EL (cell line): ENCODE results near the gene AHCY.
"Not testable (repeated sequence)": the region's sequence is repeated elsewhere in the genome, so short reads cannot be mapped to it uniquely, and the experiment has no call there.

Experiments used
- DNase-seq: peaks from one replicate; pipeline ENCODE4 v3.0.0-alpha.2; 2016

Gene AHCY

DNA sequence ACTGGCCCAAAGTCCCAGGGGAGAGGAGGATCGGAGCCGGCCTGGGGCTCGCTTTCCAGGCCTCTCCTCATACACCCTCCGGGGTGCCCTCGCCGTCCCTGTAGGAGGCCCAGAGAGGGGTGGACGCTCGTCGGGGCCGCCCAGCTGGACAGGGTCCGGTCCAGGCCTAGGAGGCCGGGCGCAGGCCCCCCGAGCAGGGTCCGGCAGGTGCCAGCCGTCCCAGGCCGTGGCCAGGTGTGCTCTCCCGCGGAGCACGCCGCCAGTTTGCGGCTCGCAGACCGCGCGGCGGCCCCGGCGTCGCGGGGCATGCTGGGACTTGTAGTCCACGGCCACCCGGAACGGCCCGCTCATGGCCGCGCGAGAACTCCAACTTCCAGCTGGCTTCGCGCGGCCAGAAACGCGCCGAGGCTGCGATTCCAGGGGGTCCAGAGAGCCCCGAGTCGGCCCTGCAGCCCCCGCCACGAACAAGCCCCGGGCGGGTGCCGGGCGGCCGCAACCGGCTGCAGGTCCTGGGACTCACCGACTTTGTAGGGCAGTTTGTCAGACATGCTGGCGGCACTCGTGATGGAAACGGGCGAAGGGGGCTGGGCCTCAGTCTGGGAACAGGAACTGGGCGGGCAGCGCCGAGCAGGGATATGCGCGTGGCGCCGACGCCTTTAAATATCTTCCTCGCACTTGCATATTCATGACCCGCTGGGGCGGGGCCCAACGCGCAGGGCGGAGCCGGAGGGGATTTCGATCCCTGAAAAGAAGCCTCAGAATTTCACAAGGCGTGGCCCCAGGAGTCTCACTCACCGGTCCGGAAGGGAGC lies at the start of gene AHCY:
Gene AHCY (minus strand): TSS at position 633 of the 811 bp plus-strand sequence. CDS start 85 bp downstream, at position 548.
- DNase-seq, result peak; percentile 98

DNA sequence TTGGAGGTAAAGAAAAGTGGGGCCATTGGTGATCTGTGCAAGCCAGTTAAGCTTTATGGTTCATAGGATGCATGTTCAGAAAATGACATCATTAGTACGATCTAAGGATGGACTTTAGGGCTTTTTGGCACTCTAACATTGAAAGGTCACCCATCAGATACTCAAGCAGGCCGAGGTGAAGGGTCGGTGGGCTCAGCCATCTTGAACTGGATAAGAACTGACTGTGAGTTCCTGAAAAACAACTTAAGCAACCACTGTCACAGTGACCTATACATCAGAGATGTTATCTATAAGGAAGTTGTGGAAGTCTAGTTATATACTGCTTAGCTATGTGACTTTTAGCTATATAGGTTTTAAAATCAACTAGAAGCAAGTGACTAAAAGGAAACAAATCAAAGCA lies 46.9 kb upstream of the AHCY start:
- DNase-seq, result no peak

DNA sequence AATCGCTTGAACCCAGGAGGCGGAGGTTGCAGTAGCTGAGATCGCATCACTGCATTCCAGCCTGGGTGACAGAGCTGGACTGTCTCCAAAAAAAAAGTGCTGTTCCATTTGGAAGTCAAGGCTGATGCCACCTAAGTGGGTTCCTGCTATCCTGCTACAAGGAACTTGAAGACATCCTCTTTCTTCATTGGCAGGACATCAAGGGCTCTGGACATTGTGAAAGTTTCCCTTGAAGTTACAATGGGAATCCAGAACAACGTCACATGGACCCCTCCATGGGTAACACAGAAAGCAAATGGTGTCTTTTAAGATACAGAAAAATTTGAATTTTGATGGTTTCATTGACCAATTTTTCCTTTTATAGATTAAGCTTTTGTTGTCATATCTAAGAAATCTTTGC lies 44.4 kb upstream of the AHCY start:
- DNase-seq, result no peak

DNA sequence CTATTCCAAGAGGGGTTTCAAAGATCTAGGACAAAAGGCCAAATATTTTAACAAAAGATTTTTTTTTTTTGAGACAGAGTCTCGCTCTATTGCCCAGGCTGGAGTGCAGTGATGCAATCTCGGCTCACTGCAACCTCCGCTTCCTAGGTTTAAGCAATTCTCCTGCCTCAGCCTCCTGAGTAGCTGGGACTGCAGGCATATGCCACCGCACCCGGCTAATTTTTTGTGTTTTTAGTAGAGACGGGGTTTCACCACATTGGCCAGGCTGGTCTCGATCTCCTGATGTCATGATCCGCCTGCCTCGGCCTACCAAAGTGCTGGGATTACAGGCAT lies 43.3 kb upstream of the AHCY start:
- not testable (repeated sequence) for DNase-seq

DNA sequence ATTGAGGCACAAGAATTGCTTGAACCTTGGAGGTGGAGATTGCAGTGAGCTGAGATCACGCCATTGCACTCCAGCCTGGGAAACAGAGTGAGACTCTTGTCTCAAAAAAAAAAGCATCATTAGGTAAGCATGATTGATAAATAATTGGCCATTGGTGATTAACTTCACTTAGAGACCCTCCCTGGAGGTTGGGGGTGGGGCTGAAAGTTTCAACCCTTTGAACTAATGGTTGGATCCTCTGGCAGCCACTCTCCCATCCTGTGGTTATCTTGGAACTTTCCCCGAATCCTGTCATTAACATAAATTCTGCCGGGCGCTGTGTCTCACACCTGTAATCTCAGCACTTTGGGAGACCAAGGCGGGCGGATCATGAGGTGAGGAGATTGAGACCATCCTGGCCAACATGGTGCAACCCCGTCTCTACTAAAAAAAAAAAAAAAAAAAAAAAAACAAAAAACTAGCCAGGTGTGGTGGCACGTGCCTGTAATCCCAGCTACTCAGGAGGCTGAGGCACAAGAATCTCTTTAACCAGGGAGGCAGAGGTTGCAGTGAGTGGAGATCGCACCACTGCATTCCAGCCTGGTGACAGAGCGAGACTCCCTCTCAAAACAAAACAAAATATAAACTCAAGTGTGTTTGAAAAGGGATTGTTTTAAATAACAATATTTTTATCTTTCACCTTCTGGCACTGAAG lies 42.8 kb upstream of the AHCY start:
- peak; percentile 31 for DNase-seq

DNA sequence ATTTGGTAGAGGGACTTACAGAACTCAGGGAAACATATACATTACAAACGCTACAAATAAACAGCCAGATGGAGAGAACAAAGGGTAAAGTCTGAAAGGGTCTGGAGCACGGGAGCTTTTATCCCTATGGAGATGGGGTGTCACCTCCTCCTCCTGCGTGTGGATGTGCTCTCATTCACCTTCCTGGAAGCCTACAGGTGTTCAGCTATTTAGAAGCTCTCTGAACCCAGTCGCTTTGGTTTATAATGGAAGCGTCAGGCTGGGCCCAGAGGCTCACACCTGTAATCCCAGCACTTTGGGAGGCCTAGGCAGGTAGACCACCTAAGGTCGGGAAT lies 42.2 kb upstream of the AHCY start:
- no peak for DNase-seq

DNA sequence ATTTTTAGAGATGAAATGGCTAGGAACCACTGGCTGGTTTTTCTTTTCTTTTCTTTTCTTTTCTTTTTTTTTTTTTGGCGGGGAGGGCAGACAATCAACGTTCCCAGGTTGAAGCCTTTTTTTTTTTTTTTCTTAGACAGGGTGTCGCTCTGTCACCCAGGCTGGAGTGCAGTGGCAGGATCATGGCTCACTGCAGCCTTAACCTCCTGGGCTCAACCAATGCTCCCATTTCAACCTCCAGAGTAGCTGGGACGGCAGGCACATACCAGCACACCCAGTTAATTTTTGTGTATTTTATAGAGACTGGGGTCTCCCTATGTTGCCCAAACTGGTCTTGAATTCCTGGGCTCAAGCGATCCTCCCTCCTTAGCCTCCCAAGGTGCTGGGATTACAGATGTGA lies 41.1 kb upstream of the AHCY start:
- DNase-seq, result no peak

DNA sequence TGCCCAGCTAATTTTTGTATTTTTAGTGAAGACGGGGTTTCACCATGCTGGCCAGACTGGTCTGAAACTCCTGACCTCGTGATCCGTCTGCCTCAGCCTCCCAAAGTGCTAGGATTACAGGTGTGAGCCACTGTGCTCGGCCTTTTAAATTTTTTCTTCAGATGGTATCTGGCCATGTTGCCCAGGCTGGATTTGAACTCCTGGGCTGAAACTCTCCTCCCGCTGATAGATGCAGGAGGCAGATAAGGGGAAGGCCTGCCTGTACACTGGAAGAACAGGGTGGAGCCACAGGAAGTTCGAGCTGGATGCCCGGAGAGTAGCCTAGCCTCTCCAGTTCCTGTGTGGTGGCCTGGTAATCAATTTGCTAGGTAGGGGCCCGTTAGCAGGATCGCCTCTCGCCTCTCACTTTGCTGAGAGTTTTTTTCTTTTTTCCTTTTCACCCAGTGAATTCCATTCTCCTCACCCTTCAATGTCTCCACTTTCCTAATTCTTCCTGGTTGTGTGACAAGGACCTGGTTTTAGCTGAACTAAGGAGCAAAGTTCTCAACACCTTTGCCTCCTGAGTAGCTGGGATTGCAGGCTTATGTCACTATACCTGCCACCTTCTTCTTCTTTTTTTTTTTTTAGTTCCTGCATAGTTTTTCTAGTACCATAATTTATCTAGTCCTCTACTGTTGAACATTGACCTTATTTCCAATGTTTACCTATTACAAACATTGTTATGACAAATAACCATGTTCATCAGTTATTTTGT lies 40.5 kb upstream of the AHCY start:
- DNase-seq, result no peak

DNA sequence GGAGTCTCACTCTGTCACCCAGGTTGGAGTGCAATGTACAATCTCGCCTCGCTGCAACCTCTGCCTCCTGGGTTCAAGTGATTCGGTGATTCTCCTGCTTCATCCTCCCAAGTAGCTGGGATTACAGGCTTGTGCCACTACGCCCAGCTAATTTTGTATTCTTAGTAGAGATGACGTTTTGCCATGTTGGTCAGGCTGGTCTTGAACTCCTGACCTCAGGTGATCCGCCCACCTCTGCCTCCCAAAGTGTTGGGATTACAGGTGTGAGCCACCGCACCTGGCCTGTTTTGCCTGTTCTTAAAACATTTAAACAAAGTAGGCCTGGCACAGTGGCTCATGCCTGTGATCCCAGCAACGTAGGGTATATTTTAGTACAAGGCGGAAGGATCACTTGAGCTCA lies 38.0 kb upstream of the AHCY start:
- not testable (repeated sequence) for DNase-seq

DNA sequence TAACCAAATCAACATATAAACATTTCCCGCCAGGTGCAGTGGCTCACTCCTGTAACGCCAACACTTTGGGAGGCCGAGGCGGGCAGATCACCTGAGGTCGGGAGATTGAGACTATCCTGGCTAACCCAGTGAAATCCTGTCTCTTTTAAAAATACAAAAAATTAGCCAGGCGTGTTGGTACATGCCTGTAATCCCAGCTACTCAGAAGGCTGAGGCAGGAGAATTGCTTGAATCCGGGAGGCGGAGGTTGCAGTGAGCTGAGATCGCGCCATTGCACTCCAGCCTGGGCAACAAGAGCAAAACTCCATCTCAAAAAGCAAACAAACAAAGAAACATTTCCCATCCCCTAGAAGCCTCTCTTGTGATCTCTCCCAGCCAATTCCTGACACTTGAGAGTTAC lies 37.6 kb upstream of the AHCY start:
- DNase-seq, result not testable (repeated sequence)

DNA sequence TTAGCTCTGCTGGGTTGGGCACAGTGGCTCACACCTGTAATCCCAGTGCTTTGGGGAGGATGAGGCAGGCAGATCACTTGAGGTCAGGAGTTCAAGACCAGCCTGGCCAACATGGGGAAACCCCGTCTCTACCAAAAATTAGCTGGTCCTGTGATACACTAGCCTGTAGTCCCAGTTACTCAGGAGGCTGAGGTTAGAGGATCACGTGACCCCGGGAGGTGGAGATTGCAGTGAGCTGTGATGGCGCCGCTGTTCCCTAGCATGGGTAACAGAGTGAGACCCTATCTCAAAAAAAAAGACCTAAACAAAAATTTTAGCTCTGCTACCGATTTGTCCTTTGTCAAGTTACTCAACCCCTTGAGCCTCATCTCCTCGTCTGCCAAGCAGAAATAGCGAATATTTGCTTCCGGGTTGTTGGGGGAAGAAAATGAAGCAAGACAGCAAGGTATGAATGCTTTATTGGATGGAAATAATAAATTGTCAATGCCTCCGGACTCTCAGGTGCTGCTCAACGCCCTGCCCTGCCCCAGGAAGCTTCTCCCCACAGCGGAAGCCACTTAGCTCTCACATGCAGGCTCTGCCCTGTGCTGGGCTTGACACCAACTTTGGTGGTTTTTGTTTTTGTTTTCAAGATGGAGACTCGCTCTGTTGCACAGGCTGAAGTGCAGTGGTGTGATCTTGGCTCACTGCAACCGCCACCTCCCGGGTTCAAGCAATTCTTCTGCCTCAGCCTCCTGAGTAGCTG lies 35.0 kb upstream of the AHCY start:
- DNase-seq, result no peak

DNA sequence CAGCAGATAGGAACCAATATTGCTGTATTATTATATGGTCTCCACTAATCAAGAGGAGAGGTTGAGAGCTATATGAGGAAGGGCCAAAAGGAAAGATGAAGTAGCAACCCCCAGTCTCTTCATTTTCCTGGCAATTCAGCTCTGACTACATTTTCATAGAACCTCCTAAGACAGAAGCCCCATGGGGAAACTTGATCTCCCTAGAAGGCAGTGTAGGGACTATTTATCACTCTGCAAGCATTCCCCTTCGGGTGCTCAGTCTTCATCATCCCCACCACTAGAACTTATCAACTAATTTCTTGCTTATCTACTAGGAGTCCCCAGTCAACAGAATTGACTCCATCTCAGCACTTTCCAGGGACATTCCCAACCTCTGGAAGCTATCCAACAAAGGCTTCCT lies 34.4 kb upstream of the AHCY start:
- no peak for DNase-seq

DNA sequence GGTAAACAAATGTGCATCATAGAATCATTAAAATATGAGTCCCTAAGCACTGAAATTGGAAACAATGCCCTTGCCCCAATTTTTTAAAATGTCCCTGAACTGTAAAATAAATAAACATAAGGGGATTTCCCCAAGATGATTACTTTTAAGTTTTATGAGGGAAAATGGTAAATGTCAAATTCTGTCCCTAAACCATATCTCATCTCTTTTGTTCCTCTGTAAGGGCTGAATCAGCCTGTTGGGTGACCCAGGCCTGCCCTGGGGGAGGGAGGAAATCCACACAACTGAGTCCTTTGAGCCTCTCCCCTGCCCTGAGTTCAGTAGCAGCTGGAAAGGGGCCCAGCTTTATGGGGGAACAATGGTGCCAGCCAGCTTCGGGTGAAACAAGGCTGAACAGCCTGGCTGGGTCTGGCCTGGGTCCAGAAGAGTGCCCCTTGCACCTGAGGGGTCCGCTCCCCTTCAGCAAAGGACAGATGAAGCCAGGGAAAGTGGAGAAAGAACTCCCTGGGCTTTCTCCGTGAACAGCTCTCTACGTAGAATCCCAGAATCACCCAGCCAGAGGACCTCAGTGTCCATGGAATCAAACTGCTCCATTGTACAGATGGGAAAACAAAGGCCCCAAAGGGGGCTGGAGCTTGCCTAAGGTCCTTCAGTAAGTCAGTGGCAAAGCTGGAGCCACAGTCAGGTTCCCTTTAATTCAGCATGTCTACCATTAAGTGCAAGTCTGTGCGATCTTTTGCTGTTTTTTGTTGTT lies 31.7 kb upstream of the AHCY start:
- DNase-seq, result peak; percentile 43

DNA sequence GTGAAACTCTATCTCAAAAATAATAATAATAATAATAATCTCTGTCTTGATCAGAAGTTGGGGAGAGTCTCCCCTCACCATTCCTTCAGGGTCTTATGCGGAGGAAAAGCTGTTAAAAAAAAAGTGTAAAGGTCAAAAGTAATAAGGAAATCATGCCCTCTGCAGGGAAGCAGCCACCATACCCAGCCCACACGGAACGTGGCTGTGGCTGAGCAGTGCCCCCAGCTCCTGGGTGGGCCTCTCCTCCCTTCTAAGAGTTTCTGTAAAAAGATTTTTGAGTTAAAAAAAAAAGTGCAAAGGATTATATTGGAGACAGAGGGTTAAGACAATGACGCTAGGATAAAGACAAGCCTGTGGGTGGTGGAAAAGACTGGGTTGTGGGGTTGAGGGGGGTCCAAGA lies 30.6 kb upstream of the AHCY start:
- no peak for DNase-seq

DNA sequence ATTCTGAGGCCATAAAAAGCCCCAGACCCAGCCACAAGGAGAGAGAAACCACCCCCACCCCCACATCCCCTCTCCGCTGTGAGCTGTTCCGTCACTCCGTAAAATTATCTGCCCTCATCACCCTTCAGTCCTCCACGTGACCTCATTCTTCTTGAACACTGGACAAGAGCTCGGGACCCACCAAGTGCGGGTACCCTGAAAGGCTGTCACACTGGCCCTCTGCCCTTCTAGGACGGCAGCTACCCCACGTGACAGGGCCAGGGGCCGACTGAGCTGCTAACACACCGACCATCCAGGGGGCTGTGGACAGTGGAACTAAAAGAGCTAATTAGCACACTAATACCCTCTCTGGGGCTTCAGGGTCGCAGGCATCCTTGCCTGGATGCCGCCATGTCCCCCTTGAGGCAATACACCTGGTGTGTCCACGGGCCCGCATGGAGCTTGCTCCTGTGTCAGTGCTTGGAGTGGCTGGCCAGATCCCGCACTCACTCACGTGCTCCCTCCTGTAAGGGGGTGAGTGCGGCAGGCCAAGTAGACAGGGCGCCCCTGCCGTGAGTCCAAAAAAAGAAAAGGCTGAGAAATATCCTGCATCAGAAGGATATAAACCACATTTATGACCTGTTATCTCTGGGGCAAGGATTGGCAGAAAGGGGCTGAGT lies 29.2 kb upstream of the AHCY start:
- no peak for DNase-seq

DNA sequence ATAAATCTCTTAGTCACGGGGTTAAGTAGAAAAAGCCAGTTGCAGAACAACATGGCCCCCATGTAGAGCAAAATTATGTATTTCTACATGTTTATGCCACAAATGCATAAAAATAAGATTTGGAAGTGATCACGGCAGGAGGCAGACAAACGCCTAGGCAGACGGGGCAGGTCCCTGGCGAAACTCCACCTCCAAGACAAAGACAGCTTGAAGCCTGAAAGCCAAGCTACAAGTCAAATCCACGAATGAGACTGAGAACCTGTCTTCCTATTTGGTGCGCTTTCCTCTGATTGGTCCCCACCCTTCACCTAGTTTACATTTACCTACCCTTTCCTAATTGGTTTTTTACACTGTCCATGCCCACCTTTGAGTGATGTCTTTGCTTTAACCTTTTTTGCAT lies 28.7 kb upstream of the AHCY start:
- no peak for DNase-seq

DNA sequence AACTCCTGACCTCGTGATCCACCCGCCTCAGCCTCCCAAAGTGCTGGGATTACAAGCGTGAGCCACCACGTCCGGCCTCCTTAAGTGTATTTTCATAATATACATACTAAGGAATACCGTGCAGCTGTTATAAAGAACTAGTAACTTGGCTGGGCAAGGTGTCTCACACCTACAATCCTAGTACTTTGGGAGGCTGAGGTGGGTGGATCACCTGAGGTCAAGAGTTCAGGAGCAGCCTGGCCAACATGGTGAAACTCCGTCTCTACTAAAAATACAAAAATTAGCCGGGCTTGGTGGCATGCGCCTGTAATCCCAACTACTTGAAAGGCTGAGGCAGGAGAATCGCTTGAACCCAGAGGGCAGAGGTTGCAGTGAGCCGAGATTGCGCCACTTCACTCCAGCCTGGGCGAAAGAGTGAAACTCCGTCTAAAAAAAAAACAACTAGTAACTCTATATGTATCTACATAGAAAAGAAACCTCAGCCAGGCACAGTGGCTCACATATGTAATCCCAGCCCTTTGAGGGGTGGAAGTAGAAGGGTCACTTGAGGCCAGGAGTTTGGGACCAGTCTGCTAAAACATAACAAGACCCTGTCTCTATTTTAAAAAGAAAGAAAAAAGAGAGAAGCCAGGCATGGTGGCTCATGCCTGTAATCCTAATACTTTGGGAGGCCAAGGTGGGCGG lies 27.8 kb upstream of the AHCY start:
- not testable (repeated sequence) for DNase-seq

DNA sequence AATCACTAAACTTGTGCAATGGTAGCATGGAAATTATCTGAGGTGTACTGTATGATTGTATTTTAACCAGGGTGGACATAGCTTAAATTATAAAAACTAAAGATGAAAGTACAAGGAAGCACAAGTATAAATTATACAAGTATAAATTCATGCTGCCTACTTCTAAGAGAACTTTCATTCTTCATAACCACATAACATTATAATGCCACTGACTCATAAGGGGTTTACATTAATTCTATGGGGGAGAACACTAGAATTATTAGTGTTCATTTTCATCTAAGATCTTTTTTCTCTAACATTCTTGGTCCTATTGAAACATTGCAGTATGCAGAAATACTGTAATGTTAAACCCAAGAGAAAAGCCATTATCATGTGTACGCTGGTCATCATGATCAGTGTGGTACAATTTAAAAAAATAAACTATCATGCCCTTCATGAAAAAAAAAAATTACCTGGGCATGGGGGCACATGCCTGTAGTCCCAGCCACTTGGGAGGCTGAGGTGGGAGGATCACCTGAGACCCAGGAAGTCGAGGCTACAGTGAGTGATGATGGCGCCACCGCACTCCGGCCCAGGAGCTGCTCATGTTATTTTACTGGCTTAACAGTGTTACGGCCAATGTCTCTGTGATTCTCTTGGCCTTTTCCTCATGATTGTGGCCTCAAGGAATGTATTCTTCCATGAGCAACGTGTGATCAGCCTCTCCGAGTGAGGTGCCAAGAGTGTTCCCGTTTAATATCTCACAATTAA lies 25.9 kb upstream of the AHCY start:
- no peak for DNase-seq

DNA sequence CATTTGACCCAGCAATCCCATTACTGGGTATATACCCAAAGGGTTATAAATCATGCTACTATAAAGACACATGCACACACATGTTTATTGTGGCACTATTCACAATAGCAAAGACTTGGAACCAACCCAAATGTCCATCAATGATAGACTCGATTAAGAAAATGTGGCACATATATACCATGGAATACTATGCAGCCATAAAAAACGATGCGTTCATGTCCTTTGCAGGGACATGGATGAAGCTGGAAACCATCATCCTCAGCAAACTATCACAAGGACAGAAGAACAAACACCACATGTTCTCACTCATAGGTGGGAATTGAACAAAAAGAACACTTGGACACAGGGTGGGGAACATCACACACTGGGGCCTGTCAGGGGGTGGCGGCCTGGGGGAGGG lies 25.1 kb upstream of the AHCY start:
- not testable (repeated sequence) for DNase-seq

DNA sequence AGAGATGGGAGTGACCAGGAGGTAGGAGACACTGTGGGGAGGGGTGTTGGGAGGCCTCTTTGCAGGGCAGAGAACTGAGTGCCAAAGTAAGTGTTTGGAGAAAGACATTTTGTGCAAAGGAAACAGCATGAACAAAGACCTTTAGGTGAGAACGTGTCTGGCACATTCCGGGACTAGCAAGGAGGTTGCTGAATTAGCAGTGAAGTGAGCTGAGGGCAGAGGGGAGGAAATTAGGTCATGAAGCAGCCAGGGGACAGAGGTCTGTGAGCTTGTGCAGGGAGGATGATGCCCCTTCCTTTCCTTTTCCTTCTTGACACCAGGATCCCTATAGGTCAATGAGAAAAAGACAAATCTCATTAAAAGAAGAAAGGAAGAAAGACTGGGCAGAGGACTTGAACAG lies 21.4 kb upstream of the AHCY start:
- no peak for DNase-seq
